ACC112 (cell line): ENCODE results near the gene ID1.

Source experiments
- H2AFZ ChIP-seq: fragments of 200-600 bp; sonication (generic); one replicate; pipeline ENCODE4 v1.6.0; 2017; ENCODE audit warnings: antibody characterized with exemption, low read length; ENCODE audit not compliant: unreplicated experiment
- H3K27ac ChIP-seq: fragments of 200-600 bp; sonication (generic); 2 replicates; pipeline ENCODE4 v1.5.1; 2014; ENCODE audit warnings: low read depth, mild to moderate bottlenecking, antibody characterized with exemption, low read length, moderate library complexity
- H3K27me3 ChIP-seq: fragments of 200-600 bp; sonication (generic); 2 replicates; pipeline ENCODE4 v1.6.1; 2014; ENCODE audit warnings: mild to moderate bottlenecking, antibody characterized with exemption, low read length, moderate library complexity, mixed read lengths; ENCODE audit not compliant: insufficient read depth
- H3K36me3 ChIP-seq: fragments of 200-600 bp; sonication (generic); 2 replicates; pipeline ENCODE4 v1.6.1; 2016; ENCODE audit warnings: mild to moderate bottlenecking, antibody characterized with exemption, low read length, moderate library complexity, mixed read lengths; ENCODE audit not compliant: insufficient read depth
- H3K4me1 ChIP-seq: fragments of 200-600 bp; sonication (generic); one replicate; pipeline ENCODE4 v1.6.1; 2016; ENCODE audit warnings: low read length, mixed read lengths; ENCODE audit not compliant: insufficient read depth, unreplicated experiment, control insufficient read depth
- H3K4me3 ChIP-seq: fragments of 200-600 bp; sonication (generic); 2 replicates; pipeline ENCODE4 v1.5.1; 2014; ENCODE audit warnings: mild to moderate bottlenecking, low read depth, low read length
- H3K79me2 ChIP-seq: fragments of 200-600 bp; sonication (generic); one replicate; pipeline ENCODE4 v1.6.0; 2016; ENCODE audit warnings: low read length; ENCODE audit not compliant: control insufficient read depth, unreplicated experiment, insufficient read depth

Gene ID1, protein sequence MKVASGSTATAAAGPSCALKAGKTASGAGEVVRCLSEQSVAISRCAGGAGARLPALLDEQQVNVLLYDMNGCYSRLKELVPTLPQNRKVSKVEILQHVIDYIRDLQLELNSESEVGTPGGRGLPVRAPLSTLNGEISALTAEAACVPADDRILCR

DNA sequence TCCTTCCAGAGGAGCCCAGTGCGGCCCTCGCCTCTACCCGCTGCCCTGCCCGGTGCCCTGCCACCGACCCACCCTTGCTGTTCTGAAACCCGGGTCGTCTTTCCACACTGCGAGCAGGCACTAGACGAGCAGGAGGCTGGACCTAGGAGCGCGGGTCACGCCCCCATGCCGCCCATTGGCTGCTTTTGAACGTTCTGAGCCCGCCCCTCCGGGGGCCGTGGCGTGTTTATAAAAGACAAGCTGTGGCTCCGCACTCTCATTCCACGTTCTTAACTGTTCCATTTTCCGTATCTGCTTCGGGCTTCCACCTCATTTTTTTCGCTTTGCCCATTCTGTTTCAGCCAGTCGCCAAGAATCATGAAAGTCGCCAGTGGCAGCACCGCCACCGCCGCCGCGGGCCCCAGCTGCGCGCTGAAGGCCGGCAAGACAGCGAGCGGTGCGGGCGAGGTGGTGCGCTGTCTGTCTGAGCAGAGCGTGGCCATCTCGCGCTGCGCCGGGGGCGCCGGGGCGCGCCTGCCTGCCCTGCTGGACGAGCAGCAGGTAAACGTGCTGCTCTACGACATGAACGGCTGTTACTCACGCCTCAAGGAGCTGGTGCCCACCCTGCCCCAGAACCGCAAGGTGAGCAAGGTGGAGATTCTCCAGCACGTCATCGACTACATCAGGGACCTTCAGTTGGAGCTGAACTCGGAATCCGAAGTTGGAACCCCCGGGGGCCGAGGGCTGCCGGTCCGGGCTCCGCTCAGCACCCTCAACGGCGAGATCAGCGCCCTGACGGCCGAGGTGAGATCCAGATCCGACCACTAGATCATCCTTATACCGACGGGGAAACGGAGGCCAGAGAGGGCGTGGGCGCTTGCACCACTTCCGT is at the start of gene ID1:
Gene ID1 (plus strand): TSS at position 259 of the 871 bp plus-strand sequence. CDS start 99 bp downstream, at position 358.
- Histone ChIP-seq H3K4me1 (peaks cover 41% of the 10 kb centered on the region), H3K27me3 (no peaks in the 10 kb centered on the region), H3K36me3 (peaks cover 11% of the 10 kb centered on the region; the same call in 1 of the 2 replicates), H2AFZ (no peak within 1 kb of the TSS), H3K27ac (peak within 1 kb of the TSS; percentile 100), H3K4me3 (peak within 1 kb of the TSS; percentile 81), H3K79me2 (peaks cover 31% of the 10 kb centered on the region)

DNA sequence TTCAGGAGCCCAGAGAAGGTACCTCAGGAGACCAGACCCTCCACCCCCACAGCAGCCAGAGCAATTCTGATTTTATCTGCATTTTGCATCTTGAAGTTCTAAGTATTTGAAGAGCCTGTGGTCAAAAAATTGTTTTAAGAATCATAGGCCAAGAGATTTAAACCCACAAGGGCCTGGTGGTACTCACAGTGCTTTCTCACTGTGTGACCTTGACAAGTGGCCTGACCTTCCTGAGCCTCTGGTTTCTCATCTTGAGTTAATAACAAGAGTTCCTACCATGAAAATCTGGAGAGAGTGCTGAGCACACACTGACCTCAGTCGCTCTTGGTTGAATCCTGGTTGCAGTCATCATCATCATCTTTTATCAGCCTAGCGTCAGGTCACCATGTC is 45.4 kb upstream of the ID1 start:
- no peak overlapping the region for H3K4me3 ChIP-seq
- no peak overlapping the region for H2AFZ ChIP-seq
- H3K27ac ChIP-seq: peak overlapping the region; percentile 96
- no peaks in the 10 kb centered on the region for H3K79me2 ChIP-seq
- H3K36me3 ChIP-seq: peaks cover 18% of the 10 kb centered on the region; the same call in 1 of the 2 replicates
- no peaks in the 10 kb centered on the region for H3K27me3 ChIP-seq
- H3K4me1 ChIP-seq: peaks cover 37% of the 10 kb centered on the region

DNA sequence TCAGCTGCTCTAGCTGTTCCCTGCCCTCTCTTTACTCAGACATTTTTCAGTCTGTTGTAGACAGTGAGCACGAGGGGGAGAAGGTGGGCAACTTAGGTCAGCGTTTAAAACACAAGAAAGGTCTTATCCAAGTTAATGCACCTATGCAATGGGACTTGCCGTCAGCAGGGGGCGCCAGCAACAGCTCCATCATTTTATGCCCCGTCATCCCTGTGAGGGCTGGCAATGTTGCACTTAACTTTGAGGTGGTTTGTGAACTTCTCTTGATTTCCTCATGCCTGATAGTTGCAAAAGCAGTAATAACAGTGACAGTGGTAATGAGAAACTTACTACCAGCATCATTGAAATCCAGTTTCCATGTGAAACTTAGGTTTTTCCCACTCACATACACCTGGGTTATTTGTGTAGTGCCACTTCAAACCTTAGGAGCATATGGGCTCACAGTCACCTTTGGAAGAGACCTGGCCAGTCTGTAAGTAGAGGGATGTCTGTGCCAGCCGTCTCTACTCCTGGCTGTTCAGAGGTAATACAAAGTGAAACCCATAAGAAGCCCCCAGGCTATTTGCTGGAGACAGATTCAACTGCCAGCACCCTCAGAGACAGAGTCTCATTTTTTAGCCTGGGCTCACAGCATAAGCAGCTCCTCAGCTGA is 44.9 kb upstream of the ID1 start:
- Histone ChIP-seq H3K27me3 (no peaks in the 10 kb centered on the region), H3K27ac (peak overlapping the region; percentile 96), H3K4me1 (peaks cover 37% of the 10 kb centered on the region), H3K79me2 (no peaks in the 10 kb centered on the region), H3K4me3 (peak overlapping the region; percentile 21; the same call in 1 of the 2 replicates), H2AFZ (no peak overlapping the region), H3K36me3 (peaks cover 14% of the 10 kb centered on the region; the same call in 1 of the 2 replicates)

DNA sequence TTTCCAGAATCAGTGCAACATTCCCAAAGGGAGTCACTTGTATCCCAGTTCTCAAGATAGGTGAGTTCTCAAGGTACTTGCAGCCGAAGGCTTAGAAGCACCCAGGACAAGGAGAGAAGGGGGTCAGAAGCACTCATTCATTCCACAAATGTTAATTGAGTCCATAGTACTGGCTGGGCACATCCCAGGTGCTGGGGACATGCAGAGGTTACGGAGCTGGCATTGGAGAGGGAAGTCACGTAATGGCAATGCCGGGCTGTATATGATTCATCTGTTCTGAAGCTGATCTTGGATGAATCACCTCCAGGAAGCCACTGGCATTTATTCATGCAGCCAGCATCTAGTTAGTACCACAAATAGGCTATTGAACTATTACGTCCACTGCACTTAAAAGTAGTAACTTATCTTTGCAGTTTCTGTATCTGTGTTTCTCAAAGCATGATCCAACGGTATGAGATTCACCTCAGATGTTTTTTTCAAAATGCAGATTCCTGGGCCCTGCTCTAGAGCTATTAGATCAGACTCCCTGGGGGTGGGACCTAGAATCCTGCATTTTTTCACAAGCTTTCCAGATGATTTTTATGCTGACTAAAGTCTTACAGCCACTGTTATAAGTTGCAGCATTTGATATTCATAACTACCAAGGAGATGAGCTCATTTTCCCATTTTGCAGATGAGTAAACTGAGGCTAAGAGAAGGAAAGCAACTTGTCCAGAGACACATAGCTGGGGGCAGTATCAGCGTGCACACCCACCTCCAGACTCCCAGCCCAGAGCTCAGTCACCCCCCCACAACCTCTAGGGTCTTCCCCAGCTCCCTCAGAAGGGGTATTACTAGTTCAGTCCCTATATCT is 44.1 kb upstream of the ID1 start:
- Histone ChIP-seq H2AFZ (no peak overlapping the region), H3K79me2 (no peaks in the 10 kb centered on the region), H3K36me3 (peaks cover 14% of the 10 kb centered on the region; the same call in 1 of the 2 replicates), H3K27ac (peak overlapping the region; percentile 96), H3K4me3 (peak overlapping the region; percentile 21; the same call in 1 of the 2 replicates), H3K4me1 (peaks cover 37% of the 10 kb centered on the region), H3K27me3 (no peaks in the 10 kb centered on the region)

DNA sequence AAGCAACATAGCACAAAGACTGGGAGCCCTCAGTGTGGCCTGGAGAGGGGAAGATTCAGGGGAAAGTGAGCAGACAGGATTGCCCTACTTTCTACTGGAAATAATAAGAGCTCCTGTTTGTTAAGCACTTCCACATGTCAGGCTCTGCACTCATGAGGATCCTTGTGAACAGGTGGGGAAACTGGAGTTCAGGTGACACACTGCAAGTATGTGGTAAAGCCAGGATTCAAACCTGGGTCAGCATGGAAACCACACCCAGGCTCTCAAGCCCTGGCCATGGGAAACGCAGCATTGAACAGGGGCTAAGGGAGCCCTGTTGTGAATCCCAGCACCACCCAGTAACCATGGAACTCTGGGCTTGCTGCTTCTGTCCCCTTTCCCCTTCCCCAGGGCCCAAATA is 42.8 kb upstream of the ID1 start:
- no peaks in the 10 kb centered on the region for H3K27me3 ChIP-seq
- H3K36me3 ChIP-seq: peaks cover 14% of the 10 kb centered on the region; the same call in 1 of the 2 replicates
- H3K4me3 ChIP-seq: no peak overlapping the region
- H2AFZ ChIP-seq: no peak overlapping the region
- H3K79me2 ChIP-seq: no peaks in the 10 kb centered on the region
- peaks cover 33% of the 10 kb centered on the region for H3K4me1 ChIP-seq
- H3K27ac ChIP-seq: peak overlapping the region; percentile 96

DNA sequence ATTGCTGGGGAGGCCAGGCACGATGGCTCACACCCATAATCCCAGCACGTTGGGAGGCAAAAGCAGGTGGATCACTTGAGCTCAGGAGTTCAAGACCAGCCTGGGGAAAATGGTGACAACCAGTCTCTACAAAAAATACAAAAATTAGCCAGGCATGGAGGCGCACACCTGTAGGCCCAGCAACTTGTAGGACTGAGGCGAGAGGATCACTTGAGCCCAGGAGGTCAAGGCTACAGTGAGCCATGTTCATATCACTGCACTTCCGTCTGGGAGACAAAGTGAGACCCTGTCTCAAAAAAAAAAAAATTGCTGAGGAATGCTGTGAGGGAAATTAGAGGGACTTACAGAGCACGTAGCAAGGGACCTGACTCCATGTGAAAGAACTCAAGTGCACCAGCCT is 40.8 kb upstream of the ID1 start:
- Histone ChIP-seq H3K4me1 (peaks cover 37% of the 10 kb centered on the region), H3K27me3 (no peaks in the 10 kb centered on the region), H3K36me3 (peaks cover 14% of the 10 kb centered on the region; the same call in 1 of the 2 replicates), H3K27ac (no peak overlapping the region), H2AFZ (no peak overlapping the region), H3K4me3 (no peak overlapping the region), H3K79me2 (no peaks in the 10 kb centered on the region)

DNA sequence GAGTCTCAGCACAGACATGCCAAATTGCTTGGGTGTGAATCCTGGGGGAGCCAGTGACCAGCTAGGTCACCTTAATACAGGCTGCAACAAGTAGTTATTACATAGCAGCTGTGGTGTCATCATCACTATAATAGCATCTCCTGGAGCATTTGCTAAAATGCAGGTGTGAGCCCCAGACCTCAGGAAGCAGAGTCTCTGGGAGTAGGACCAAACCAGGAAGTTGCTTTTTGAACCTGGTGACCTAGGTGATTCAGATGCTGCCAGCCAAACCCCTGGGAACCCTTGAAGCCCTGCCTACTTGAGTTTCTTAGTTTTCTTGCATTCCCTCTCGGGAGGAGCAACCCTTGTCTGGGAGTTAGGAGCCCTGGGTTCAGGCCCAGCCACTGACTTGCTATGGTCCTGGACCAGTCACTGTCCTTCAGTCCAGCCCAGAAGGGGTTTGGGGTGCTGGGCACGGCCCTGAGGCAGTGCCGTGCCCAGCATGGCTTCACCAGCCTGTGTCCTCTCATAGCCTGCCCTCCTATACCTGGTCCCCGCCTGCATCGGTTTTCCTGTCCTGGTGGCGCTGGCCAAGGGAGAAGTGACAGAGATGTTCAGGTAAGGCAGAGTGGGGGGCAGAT is 39.3 kb upstream of the ID1 start:
- no peaks in the 10 kb centered on the region for H3K27me3 ChIP-seq
- H3K4me1 ChIP-seq: peaks cover 26% of the 10 kb centered on the region
- peaks cover 14% of the 10 kb centered on the region; the same call in 1 of the 2 replicates for H3K36me3 ChIP-seq
- no peaks in the 10 kb centered on the region for H3K79me2 ChIP-seq
- H3K4me3 ChIP-seq: no peak overlapping the region
- H3K27ac ChIP-seq: no peak overlapping the region
- no peak overlapping the region for H2AFZ ChIP-seq

DNA sequence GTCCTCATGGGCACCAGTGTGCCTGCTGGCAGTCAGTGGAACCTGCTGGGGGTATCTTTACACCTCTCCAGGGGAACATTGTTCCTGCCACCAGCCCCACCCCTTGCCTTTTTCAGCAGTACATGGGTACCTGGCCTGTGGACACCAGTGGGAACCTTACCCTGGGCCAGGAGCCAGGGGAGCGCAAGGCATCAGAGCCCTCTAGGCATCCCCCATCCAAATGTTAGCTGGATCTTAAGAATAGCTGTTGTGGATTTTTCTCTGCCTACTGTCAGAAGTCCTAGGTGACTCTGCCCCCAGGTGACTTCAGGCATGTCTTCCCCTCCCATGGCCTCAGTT is 38.8 kb upstream of the ID1 start:
- Histone ChIP-seq H3K27ac (no peak overlapping the region), H3K36me3 (peaks cover 14% of the 10 kb centered on the region; the same call in 1 of the 2 replicates)

DNA sequence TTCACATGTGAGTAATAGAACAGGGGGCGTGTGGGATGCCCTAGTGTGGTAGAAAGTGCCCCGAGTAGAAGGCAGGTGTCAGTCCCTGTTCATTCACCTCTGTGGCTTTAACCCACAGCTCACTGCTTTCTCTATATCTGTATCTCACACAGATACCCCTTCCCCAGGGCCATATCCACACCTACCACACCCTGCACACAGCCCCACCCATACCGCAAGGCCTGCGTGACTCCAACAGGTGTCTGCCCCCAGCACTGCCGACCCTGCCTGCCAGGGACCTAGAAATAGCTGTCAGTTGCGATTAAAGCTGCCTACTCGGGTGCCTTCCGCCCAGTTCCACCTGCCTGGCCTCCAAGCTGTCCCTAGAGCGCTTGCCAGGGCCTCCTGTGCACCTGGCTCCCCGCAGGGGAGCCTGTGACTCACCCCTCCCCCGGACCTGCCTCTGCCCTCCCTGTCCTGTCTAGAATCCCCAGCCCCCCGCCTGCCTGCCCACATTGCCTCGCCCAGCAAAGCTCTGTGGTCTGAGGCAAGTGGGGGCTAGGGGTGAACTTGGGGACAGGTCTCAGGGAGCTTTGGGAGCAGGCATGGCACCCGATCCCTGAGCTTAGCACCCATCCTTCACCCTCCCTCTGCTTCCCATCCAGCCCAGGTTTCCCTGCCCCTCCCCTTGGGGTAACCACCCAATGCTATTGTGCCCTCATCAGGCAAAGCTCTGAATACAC is 38.3 kb upstream of the ID1 start:
- peaks cover 18% of the 10 kb centered on the region for H3K4me1 ChIP-seq
- H3K27me3 ChIP-seq: no peaks in the 10 kb centered on the region
- peaks cover 9% of the 10 kb centered on the region; the same call in 1 of the 2 replicates for H3K36me3 ChIP-seq
- no peak overlapping the region for H3K27ac ChIP-seq
- H3K4me3 ChIP-seq: no peak overlapping the region
- H2AFZ ChIP-seq: no peak overlapping the region
- no peaks in the 10 kb centered on the region for H3K79me2 ChIP-seq

More for the DNA sequence above, 38.8 kb upstream of the ID1 start:
- Histone ChIP-seq H2AFZ (no peak overlapping the region), H3K4me3 (no peak overlapping the region), H3K79me2 (no peaks in the 10 kb centered on the region), H3K4me1 (peaks cover 23% of the 10 kb centered on the region), H3K27me3 (no peaks in the 10 kb centered on the region)
